HG03135 (cell line): Measurements from ENCODE around the gene ATAD5.
"Not testable (repeated sequence)": the region's sequence is repeated elsewhere in the genome, so short reads cannot be mapped to it uniquely, and the experiment has no call there.

Experiments used
- ATAC-seq: cut with Tn5 transposase; IDR thresholded peaks from one replicate; pipeline ENCODE4 v1.9.1; 2021; ENCODE audit warnings: mild to moderate bottlenecking, moderate library complexity; ENCODE audit not compliant: unreplicated experiment

The ATAD5 gene, protein sequence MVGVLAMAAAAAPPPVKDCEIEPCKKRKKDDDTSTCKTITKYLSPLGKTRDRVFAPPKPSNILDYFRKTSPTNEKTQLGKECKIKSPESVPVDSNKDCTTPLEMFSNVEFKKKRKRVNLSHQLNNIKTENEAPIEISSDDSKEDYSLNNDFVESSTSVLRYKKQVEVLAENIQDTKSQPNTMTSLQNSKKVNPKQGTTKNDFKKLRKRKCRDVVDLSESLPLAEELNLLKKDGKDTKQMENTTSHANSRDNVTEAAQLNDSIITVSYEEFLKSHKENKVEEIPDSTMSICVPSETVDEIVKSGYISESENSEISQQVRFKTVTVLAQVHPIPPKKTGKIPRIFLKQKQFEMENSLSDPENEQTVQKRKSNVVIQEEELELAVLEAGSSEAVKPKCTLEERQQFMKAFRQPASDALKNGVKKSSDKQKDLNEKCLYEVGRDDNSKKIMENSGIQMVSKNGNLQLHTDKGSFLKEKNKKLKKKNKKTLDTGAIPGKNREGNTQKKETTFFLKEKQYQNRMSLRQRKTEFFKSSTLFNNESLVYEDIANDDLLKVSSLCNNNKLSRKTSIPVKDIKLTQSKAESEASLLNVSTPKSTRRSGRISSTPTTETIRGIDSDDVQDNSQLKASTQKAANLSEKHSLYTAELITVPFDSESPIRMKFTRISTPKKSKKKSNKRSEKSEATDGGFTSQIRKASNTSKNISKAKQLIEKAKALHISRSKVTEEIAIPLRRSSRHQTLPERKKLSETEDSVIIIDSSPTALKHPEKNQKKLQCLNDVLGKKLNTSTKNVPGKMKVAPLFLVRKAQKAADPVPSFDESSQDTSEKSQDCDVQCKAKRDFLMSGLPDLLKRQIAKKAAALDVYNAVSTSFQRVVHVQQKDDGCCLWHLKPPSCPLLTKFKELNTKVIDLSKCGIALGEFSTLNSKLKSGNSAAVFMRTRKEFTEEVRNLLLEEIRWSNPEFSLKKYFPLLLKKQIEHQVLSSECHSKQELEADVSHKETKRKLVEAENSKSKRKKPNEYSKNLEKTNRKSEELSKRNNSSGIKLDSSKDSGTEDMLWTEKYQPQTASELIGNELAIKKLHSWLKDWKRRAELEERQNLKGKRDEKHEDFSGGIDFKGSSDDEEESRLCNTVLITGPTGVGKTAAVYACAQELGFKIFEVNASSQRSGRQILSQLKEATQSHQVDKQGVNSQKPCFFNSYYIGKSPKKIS (N-terminal part only)

DNA sequence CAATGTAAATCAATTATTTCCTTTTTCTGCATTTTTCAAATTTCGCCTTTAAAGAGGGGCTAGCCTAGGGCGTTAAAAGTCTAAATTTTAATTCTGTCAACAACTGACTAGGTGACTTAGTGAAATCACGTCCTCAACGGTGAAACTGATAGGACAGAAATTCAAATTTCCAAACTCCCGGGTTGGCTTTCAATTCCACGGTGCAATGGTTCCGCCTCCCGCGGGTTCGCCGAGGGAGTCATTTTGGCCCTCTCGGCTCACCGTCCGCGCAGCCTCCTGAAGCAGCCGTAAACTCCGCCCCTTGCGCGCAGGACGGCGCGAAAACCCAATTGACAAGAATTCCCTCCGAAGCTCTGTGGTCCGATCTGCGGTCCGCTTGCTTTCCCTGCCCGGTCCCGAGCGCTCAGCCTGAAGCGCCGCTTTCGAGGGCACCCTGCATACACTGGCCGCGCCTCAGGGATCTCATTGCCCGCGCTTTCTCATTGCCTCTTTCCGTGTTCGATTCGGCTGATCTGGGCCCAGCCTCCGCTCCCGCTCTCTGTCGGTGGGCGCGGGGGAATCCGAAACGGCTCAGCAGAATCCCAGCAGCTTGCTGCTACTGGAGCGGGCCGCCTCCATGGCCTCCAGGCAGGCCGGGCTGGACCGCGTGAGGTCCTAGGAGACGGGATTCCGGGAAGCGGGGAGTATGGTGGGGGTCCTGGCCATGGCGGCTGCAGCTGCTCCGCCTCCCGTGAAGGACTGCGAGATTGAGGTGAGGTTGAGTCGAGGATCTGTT is at the start of gene ATAD5:
Gene ATAD5 (plus strand): TSS at position 304 of the 775 bp plus-strand sequence. CDS start 382 bp downstream, at position 686.
- ATAC-seq = no peak

DNA sequence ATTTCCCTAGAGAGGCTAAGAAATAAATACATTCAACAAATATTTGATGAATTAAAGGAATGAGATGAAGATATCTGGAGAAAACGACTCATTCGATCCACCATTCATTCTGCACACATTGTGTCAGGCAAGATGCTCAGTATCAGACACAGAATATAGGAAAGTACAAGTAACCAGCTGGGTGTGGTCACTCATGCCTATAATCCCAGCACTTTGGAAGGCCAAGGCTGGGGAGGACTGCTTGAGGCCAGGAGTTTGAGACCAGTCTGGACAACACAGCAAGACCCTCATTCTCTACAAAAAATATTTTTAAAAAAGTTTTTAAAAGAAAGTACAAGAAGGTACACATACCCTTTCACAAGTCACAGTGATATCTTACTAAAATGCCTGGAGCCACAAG is 49.6 kb upstream of the ATAD5 start:
- no peak for ATAC-seq

DNA sequence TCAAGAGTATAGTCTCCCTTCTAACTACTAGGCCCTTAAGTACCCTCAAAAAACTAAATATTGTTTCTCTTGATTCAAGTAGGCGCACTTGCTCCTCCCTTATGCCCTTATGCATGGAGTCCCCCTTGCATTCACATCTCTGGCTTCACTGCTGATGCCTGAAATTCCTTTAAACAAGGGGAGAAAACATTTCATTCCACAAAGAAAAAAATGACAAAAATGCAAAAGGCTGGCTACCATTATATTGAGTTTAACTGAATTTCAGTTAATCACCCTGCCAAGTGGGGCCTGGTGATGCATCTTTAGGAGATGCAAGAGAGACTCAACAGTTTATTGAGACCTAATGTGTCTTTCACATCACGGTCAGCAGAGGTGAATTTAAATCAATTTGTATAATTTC is 42.8 kb upstream of the ATAD5 start:
- ATAC-seq = no peak

DNA sequence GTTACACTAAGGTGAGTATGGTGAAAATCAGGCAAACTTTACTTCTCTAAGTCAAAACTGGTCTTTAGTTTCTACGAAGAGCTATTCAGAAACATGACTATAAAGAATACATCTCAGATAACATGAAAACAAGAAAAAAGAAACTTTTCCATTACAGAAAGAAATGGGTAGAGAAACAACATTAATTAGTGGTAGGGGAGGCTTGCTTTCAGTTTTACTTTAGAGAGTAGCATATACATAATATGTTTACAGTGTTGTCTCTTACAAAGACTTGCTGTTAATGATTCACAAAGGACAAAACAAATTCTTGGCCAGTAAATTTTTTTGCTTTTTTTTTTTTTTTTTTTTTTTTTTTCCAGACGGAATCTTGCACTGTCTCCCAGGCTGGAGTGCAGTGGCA is 41.5 kb upstream of the ATAD5 start:
- ATAC-seq = no peak

DNA sequence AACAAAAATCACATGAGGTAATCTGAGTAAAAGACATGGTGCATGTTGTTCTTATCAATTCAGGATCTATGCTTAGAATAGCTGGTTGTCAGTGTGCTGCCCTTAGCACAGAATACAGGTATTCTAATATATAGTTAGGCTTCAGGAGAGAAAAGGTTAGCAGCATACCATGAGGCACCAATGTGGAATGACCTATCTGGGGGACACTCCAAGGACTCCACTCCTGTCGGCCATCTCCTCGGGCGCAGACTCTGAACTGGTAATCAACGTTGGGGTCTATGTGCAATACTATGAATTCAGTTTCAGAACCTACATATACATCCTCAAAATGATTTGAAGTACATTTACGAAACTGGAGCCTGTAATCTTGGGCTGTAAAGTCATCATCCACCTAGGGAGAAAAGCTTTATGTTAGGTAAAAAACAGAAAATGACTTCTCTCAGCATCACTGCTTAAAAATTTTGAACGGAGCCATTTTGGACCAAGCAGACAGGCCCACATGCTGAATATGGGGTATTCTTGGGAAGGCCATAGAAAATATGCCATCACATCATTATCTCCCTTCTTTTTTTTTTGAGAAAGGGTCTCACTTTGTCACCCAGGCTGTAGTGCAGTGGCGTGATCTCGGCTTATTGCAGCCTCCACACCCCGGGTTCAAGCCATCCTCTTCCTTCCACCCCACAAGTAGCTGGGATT is 38.3 kb upstream of the ATAD5 start:
- no peak for ATAC-seq

DNA sequence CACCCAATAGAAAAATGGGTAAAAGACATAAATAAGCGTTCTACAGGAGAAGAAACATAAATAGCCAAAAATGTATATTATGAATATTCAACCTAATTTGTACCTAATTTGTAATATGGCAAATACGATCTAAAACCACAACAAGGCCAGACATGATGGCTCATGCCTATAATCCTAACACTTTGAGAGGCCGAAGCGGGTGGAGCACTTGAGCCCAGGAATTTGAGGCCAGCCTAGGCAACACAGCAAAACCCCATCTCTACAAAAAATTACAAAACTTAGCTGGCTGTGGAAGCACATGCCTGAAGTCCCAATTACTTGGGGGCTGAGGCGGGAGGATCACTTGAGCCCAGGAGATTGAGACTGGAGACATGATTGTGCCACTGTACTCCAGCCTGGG is 37.4 kb upstream of the ATAD5 start:
- ATAC-seq = no peak

DNA sequence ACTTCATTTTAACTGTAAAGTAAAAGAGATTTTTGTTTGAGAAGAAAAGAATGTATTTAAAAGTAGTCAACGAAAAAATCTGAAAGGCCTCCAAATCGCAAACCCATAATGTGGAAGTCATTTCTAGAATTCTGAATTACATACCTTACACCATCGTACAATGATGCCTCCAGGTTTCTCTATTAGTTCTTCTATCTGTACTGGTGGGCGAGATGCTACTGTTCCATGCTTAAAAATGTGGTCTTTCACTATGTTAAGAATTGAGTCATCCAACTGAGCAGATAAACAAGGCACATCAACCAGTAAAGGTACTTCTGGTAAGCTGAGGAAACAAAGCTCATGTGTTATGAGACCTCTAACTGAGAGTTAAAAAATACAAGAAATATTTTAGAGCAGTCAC is 35.8 kb upstream of the ATAD5 start:
- ATAC-seq = no peak

DNA sequence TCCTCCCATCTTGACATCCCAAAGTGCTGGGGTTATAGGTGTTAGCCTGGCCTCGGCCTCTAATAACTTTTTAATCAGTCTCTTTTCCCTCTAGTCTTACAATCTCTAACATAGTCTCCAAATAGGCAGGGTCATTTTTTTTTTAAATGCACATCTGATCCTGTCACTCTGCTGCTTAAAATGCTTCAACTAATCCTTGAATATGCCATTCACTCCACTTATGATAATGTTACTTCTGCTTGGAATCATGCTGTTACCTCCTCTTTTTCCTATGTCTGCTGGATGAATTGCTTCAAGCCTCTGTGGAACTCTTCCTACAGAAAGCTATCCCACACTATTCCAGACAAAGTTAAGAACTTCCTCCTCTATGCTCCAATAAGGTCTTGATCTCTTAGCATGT is 30.1 kb upstream of the ATAD5 start:
- no peak for ATAC-seq

DNA sequence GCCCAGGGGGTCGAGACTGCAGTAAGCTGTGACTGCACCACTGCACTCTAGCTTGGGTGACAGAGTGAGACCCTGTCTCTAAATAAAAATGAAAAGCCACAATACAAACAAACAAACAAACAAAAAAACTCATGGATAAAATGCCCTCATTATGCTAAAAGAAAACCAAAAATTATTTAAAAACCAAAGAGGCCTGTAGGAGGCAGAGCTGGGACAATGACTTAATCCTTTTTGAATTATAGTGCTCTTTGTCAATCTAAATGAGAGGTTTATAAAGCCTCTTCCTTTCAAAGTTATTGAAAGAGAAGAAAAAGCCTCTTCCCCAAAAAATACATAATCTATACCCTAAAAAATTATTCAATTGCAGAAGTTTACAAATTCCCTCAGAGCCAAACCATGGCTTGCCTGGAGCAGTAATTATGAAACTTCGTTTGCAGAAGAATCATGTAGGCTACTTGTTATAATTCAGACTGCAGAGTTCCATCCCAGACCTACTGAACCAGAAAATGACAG is 25.8 kb upstream of the ATAD5 start:
- ATAC-seq = no peak

DNA sequence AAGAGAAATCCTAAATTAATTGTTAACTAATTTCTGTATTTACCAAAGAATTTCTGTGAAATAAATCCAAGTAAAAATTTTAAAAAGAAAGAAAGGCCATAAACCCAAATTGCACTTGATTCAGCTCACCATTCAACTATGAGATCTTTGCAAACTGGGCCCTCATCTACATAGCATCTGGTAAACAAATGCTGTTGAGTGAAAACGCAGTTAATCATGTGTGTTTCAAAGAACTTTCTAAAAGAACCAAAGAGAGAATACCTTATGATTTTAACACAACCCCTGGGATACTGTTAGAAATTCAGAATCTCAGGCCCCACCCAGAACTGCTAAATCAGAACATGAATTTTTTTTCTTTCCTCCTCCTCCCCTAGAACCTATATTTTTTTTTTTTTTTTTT is 23.9 kb upstream of the ATAD5 start:
- ATAC-seq = no peak

DNA sequence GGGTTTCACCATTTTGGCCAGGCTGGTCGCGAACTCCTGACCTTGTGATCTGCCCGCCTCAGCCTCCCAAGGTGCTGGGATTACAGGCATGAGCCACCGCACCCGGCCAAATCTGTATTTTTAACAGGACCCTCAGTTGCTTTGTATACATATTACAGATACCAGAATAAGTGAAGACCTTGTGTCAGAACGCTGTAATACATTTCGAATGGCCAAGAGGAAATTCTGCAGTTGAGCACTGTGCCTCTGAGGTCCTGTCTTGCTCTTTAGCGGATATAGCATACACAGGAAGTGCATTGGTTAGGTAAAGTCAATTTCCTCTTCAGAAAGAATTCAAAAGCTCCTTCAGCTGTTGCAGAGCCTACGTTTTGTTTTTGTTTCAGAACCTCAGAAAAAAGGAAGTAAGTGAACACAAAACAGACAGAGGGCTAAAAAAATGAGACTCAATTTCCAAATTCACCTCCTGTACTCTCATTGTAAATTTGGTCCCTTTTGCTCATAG is 22.9 kb upstream of the ATAD5 start:
- ATAC-seq = peak; percentile 81

DNA sequence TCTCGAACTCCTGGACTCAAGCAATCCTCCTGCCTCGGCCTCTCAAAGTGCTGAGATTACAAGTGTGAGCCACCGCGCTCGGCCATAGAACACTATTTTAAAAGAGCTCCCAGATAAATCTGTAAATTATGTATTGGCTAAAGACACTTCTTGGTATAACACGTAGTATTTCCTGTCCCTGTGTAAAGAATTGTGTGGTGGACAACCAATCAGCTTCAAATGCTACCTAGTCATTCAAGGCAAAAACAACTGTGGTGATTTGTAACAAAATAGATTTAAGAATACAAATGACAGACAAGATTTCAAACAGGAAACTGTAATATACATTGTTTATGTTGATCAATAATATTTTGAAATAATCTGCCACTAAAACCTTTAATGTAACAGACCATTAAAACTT is 21.9 kb upstream of the ATAD5 start:
- no peak for ATAC-seq

DNA sequence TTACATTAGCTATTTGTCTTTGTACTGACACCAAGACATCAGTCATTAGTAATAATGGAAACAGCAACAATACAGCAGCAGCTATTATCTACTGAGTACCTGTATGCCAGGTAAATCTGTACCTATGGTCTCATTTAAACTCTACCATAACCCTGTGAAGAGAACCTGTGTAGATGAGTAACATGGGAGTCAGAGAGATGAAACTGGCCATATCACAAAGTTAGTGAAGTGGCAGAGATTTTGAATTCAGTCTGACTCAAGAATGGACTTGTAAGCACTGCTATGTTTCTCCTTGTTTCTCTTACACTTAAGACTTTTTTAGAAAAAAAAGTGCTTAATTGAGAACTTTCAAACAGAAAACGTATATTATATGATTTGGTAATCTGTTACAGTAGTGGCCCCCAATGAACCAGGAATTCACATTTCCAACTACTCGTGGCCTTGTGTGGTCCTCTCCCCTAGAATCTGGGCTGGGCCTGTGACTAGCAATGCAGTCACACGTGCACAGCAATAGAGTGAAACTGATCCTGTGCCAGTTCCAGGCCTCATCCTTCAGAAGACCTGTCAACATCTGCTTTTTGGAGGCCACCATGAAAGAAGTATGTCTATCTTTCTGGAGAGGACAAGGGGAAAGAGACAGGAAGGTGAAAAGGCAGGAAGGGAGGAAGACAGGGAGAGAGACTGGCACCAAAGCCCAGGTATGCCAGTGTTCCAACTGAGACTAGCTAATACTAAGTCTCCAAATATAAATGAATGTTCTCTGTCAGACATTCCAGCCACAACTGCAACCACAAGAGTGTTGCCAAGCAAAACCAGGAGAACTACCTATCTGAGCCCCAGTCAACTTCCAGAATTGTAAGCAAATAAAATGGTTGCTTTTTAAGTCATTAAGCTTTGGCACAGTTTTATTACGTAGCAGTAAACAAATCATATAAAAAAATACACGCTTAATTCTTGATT is 19.3 kb upstream of the ATAD5 start:
- no peak for ATAC-seq

DNA sequence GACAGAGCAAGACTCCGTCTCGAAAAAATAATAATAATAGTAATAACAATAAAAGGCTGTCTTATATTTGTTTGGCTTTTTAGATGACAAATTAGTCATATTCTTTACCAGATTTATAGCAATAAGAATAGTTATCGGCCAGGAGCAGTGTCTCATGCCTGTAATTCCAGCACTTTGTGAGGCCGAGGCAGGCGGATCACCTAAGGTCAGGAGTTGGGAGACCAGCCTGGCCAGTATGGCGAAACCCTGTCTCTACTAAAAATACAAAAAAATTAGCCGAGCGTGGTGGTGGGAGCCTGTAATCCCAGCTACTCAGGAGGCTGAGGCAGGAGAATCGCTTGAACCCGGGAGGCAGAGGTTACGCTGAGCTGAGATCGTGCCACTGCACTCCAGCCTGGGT is 17.5 kb upstream of the ATAD5 start:
- ATAC-seq = not testable (repeated sequence)

DNA sequence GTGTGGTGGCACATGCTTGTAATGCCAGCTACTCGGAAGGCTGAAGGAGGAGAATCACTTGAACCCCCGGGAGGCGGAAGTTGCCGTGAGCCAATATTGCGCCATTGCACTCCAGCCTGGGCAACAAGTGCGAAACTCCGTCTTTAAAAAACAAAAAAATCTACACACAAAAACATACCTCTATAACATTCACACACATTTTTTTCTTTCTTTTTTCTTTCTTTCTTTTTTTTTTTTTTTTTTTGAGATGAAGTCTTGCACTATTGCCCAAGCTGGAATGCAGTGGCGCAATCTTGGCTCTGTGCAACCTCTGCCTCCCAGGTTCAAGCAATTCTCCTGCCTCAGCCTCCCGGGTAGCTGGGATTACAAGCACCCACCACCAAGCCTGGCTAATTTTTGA is 16.9 kb upstream of the ATAD5 start:
- not testable (repeated sequence) for ATAC-seq

DNA sequence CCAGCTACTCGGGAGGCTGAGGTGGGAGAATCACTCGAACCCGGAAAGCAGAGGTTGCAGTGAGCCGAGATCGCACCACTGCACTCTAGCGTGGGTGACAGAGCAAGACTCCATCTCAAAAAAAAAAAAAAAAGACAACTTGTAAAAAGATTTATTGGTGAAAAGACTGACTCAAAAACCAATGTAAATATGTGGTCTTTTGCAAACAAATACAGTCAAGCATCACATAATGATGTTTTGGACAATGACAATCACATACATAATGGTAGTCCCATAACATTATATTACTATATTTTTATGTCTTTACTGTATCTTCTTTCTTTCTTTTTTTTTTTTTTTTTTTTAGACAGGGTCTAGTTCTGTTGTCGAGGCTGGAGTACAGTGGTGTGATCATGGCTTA is 15.6 kb upstream of the ATAD5 start:
- no peak for ATAC-seq

DNA sequence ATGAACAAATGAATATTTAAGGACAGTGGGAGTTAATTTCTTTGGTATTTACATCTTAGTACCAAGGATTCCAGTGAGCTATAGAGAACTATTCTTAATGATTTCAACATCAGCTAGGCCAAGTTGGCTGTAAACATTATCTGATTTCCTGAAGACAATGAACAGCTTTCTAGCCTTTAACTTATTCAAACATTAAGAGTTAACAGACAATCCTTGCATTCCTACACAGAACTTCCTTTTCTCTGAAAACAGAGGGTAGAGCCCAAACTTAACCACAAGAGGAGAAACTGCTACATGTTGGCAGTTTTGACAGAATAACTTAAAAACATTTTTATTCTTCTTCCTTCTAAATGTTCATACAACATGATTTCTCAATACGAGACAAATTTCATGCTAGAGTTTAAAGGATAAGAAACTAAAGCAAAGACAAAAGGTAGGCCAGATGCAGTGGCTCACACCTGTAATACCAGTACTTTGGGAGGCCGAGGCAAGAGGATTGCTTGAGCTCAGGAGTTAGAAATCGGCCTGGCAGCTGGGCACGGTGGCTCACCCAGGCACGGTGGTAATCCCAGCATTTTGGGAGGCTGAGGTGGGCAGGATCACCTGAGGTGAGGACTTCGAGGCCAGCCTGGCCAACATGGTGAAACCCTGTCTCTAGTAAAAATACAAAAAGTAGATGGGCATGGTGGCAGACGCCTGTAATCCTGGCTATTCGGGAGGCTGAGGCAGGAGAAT is 11.6 kb upstream of the ATAD5 start:
- no peak for ATAC-seq
